WTC11 (cell line): ENCODE results near the gene MIEF1.

Experiments used
- CTCF ChIP-seq: fragments of 200-600 bp; IDR thresholded peaks from 2 replicates; pipeline ENCODE4 v1.8.0; 2022; ENCODE audit warnings: antibody characterized with exemption
- E2F4 ChIP-seq: sonication (generic); formaldehyde crosslinking; IDR thresholded peaks from 2 replicates; pipeline ENCODE4 v1.8.1; 2022; ENCODE audit warnings: low read depth, mild to moderate bottlenecking, moderate library complexity, missing genetic modification reagents, borderline replicate concordance
- E2F5 ChIP-seq: sonication (generic); formaldehyde crosslinking; IDR thresholded peaks from 2 replicates; pipeline ENCODE4 v1.8.1; 2022; ENCODE audit warnings: mild to moderate bottlenecking, moderate library complexity, missing genetic modification reagents
- ELF4 ChIP-seq: sonication (generic); formaldehyde crosslinking; IDR thresholded peaks from 2 replicates; pipeline ENCODE4 v1.8.1; 2022; ENCODE audit warnings: low read depth, mild to moderate bottlenecking, moderate library complexity, missing genetic modification reagents
- MAX ChIP-seq: sonication (generic); formaldehyde crosslinking; IDR thresholded peaks from 2 replicates; pipeline ENCODE4 v1.8.0; 2022; ENCODE audit warnings: mild to moderate bottlenecking, missing genetic modification reagents
- NR1H2 ChIP-seq: sonication (generic); formaldehyde crosslinking; IDR thresholded peaks from 2 replicates; pipeline ENCODE4 v1.9.0; 2021; ENCODE audit warnings: mild to moderate bottlenecking, moderate library complexity, missing genetic modification reagents
- SMAD3 ChIP-seq: sonication (generic); formaldehyde crosslinking; IDR thresholded peaks from 2 replicates; pipeline ENCODE4 v1.8.0; 2022; ENCODE audit warnings: missing genetic modification reagents, mild to moderate bottlenecking, borderline replicate concordance
- STAT6 ChIP-seq: sonication (generic); formaldehyde crosslinking; conservative IDR thresholded peaks from 2 replicates; pipeline ENCODE4 v1.8.1; 2023; ENCODE audit warnings: mild to moderate bottlenecking, low read depth, missing genetic modification reagents, moderate library complexity
- TF ChIP-seq, protein P1 (sequence below): fragments of 250-450 bp; sonication (Bioruptor Pico); IDR thresholded peaks from 2 replicates; pipeline ENCODE4 v1.9.0; 2021; ENCODE audit warnings: moderate library complexity, mild to moderate bottlenecking, inconsistent platforms, borderline replicate concordance
- TF ChIP-seq, protein P2 (sequence below): sonication (generic); formaldehyde crosslinking; conservative IDR thresholded peaks from 2 replicates; pipeline ENCODE4 v1.8.1; 2022; ENCODE audit warnings: mild to moderate bottlenecking, missing genetic modification reagents

DNA sequence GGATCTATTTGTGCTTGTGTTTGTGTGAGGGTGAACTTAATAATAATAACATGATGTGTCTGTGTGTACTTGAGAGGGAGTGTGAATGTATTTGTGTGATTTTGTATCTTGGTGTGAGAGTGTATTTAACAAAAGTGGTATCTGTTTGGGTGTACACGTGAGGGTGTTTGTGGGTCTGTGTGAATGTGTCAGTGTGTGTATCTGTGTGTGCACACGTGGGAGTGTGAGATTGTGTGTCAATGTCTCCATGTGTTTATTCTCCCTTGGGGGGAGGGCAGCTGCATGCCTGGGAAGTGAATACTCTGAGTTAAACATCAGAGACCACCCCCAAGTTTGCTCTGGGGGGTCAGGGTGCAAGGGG is 45.5 kb downstream of the MIEF1 start:
- TF ChIP-seq CTCF (no peak), STAT6 (CRISPR knock-in tag) (no peak), E2F4 (CRISPR knock-in tag) (no peak), MAX (CRISPR knock-in tag) (no peak), ELF4 (CRISPR knock-in tag) (no peak), SMAD3 (no peak), NR1H2 (CRISPR knock-in tag) (no peak), E2F5 (CRISPR knock-in tag) (no peak)
- TF ChIP-seq, protein P1, sequence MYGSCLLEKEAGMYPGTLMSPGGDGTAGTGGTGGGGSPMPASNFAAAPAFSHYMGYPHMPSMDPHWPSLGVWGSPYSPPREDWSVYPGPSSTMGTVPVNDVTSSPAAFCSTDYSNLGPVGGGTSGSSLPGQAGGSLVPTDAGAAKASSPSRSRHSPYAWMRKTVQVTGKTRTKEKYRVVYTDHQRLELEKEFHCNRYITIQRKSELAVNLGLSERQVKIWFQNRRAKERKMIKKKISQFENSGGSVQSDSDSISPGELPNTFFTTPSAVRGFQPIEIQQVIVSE: no peak
- TF ChIP-seq, protein P2, sequence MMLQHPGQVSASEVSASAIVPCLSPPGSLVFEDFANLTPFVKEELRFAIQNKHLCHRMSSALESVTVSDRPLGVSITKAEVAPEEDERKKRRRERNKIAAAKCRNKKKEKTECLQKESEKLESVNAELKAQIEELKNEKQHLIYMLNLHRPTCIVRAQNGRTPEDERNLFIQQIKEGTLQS (CRISPR knock-in tag): no peak
